ENCODE measurements around the gene PAPOLG. TPM values are rescaled to one million over a fixed set of nuclear protein-coding genes. Genes with fewer than 3 reads are reported as not detected.
"Not testable (repeated sequence)": the region's sequence is repeated elsewhere in the genome, so short reads cannot be mapped to it uniquely, and the experiment has no call there.

Gene PAPOLG
- total RNA-seq, 1 donor from 2014 or later: 16.1 TPM

DNA sequence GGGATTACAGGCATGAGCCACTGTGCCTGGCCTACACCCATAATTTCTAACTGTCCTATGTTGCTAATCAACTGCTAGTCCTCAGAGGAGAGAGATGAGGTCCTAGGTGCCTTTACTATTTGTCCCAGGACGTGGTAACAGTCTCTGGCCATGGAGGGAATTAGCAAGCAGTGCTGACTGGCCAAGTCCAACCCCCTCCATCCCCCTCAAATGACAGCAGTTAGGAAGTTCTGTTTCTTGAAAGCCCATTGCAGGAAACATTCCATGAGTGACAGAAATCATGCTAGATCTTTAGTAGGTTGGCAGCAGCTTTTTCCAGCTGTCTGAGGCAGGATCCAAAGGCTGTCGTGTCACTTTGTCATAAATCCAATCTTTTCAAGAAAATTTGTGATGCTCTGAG lies 69.6 kb downstream of the PAPOLG start:
- H3K4me1 ChIP-seq: no peaks in the 10 kb centered on the region
- H3K9me3 ChIP-seq: no peaks in the 10 kb centered on the region
- intact Hi-C loops (cut with DNase I): no loop called here

DNA sequence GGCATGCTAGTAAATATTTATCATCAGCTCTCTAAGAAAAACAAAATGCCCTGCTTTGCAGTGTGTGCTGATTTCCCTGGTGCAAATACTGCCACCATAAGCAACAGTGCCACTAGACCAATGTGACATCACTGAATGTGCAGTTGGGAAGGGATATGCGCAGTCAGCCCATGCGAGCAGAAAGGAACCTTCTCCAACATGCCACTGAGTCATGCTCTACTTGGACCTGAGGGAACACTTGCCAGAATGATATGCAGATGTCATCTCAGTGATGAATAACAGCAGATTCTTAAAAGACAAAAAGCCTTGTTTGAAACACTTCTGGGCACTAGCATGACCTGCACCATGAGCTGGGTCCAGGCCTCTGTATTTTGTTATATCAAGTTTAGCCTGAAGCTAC lies 70.0 kb downstream of the PAPOLG start:
- Histone ChIP-seq H3K36me3 (no peaks in the 10 kb centered on the region), H3K4me1 (no peaks in the 10 kb centered on the region), H3K9me3 (no peaks in the 10 kb centered on the region), H3K27me3 (ENCODE audit: low read depth) (no peaks in the 10 kb centered on the region), H3K27ac (no peak overlapping the region), H3K4me3 (no peak overlapping the region)
- intact Hi-C loops (cut with DNase I): no loop called here
- TF ChIP-seq, protein P1, sequence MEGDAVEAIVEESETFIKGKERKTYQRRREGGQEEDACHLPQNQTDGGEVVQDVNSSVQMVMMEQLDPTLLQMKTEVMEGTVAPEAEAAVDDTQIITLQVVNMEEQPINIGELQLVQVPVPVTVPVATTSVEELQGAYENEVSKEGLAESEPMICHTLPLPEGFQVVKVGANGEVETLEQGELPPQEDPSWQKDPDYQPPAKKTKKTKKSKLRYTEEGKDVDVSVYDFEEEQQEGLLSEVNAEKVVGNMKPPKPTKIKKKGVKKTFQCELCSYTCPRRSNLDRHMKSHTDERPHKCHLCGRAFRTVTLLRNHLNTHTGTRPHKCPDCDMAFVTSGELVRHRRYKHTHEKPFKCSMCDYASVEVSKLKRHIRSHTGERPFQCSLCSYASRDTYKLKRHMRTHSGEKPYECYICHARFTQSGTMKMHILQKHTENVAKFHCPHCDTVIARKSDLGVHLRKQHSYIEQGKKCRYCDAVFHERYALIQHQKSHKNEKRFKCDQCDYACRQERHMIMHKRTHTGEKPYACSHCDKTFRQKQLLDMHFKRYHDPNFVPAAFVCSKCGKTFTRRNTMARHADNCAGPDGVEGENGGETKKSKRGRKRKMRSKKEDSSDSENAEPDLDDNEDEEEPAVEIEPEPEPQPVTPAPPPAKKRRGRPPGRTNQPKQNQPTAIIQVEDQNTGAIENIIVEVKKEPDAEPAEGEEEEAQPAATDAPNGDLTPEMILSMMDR (IDR thresholded peaks at IDR 0.05): no peak
- DNase-seq: no peak
- ATAC-seq: no peak

More for the DNA sequence above, 69.6 kb downstream of the PAPOLG start:
- H3K27me3 ChIP-seq (ENCODE audit: low read depth): no peaks in the 10 kb centered on the region
- H3K4me3 ChIP-seq: no peak overlapping the region
- no peak overlapping the region for H3K27ac ChIP-seq
- TF ChIP-seq, protein P1 (IDR thresholded peaks at IDR 0.05): no peak
- DNase-seq (no peak), ATAC-seq (no peak)
- H3K36me3 ChIP-seq: no peaks in the 10 kb centered on the region

DNA sequence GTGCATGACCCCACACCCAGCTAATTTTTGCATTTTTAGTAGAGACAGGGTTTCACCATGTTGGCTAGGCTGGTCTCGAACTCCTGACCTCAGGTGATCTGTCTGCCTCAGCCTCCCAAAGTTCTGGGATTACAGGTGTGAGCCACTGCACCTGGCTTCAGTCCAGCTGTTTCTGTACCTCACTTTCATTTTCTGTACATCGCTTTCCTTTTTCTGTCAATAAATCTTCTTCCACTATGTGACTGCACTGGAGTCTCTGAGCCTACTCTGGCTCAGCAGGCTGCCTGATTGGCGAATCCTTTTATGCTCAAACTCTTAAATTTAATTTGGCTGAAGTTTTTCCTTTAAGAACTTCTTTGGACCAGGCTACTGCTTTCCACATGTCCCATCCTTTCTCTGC lies 70.8 kb downstream of the PAPOLG start:
- H3K4me1 ChIP-seq; H3K9me3 ChIP-seq; H3K4me3 ChIP-seq; H3K36me3 ChIP-seq; intact Hi-C loops (cut with DNase I); ATAC-seq; H3K27me3 ChIP-seq (ENCODE audit: low read depth); DNase-seq; H3K27ac ChIP-seq: not testable (repeated sequence)

DNA sequence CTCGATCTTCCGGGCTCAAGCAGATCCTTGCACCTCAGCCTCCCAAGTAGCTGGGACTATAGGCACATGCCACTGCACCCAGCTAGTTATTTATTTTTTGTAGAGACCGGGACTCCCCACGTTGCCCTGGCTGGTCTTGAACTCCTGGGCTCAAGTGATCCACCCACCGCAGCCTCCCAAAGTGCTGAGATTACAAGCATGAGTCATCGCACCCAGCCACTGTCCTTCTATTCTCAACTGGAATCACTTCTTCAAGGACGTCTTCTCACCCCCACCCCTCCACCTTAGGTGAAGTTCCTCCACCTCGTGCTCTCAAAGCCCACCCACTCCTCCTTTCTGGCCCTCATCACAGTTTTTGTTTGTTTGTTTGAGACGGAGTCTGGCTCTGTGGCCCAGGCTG lies 71.3 kb downstream of the PAPOLG start:
- no peak overlapping the region for H3K4me3 ChIP-seq
- H3K9me3 ChIP-seq: no peaks in the 10 kb centered on the region
- H3K4me1 ChIP-seq: no peaks in the 10 kb centered on the region
- no peaks in the 10 kb centered on the region for H3K27me3 ChIP-seq (ENCODE audit: low read depth)
- intact Hi-C loops (cut with DNase I): no loop called here
- H3K27ac ChIP-seq: no peak overlapping the region
- DNase-seq (no peak), ATAC-seq (no peak)
- no peaks in the 10 kb centered on the region for H3K36me3 ChIP-seq
- TF ChIP-seq, protein P1 (IDR thresholded peaks at IDR 0.05): no peak

DNA sequence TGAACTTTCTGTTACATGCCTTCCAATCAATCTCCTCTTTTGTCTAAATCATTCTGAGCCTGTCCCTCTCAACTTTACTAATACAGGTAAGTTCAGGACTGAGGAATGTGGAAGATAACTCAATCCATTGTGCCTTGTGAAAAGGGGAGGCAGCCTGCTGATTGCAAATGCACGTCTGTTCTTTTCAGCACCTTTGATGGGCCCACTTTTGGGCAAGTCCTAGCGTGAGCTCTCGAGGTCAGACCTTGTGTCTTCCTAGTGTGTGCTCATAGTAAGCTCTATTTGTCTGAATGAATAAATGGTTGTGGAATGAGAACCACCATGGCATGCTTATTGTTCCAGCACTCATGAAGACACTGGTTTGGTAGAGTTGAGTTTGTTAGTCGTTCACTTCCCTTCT lies 74.9 kb downstream of the PAPOLG start:
- Histone ChIP-seq H3K9me3 (no peaks in the 10 kb centered on the region), H3K27ac (no peak overlapping the region), H3K4me1 (no peaks in the 10 kb centered on the region), H3K27me3 (ENCODE audit: low read depth) (no peaks in the 10 kb centered on the region), H3K4me3 (no peak overlapping the region), H3K36me3 (no peaks in the 10 kb centered on the region)
- intact Hi-C loops (cut with DNase I): no loop called here
- DNase-seq (no peak), ATAC-seq (no peak)
- TF ChIP-seq, protein P1 (IDR thresholded peaks at IDR 0.05): no peak

DNA sequence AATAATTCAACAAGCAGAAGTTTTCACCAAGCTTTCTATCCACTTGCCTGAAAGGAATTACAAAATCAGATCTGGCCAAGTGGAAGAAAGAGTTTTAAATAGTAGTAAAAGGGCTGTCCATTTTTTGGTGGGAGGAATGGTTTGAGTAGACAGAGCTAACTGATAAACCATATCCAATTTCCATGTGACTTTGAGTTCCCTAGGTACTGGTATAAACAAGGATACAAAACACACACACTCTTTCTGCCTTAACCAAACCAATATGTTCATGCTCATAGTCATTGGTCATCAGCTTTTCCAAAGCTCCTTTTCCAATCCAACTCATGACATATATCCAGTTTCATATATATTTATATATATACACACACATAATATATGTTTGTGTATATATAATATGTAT lies 75.9 kb downstream of the PAPOLG start:
- H3K4me3 ChIP-seq: no peak overlapping the region
- H3K36me3 ChIP-seq: no peaks in the 10 kb centered on the region
- intact Hi-C loops (cut with DNase I): no loop called here
- DNase-seq (no peak), ATAC-seq (no peak)
- no peak overlapping the region for H3K27ac ChIP-seq
- H3K4me1 ChIP-seq: no peaks in the 10 kb centered on the region
- TF ChIP-seq, protein P1 (IDR thresholded peaks at IDR 0.05): no peak
- no peaks in the 10 kb centered on the region for H3K9me3 ChIP-seq
- no peaks in the 10 kb centered on the region for H3K27me3 ChIP-seq (ENCODE audit: low read depth)
